Measurements from ENCODE around the gene SNAPC1.

GRCh38 chr14:61752626-61753025 is 9.6 kb upstream of the SNAPC1 start:
- TF ChIP-seq CTCF (conservative IDR thresholded peaks at IDR 0.05 in 1 of 2, IDR thresholded peaks at IDR 0.05 in 1 of 2; ENCODE audit: low read depth in 1 of 2, low read length in 2 of 2), result no peak
- no peak for TF ChIP-seq EZH2 (IDR thresholded peaks at IDR 0.05; ENCODE audit: low read length, missing control alignments)

Measured in fibroblast of lung (primary cell).